Endothelial cell of umbilical vein (primary cell): ENCODE results near the gene HDAC4.

Experiments
- EZH2 ChIP-seq: IDR thresholded peaks from 2 replicates; pipeline ENCODE4 v1.6.1; 2012; ENCODE audit warnings: borderline replicate concordance, low read depth, mild to moderate bottlenecking, moderate library complexity, low read length, inconsistent platforms; ENCODE audit not compliant: severe bottlenecking
- FOS ChIP-seq: IDR thresholded peaks from 2 replicates; pipeline ENCODE4 v1.6.1; 2011; ENCODE audit warnings: mild to moderate bottlenecking, low read length, moderate library complexity, borderline replicate concordance; ENCODE audit not compliant: insufficient read depth
- GATA2 ChIP-seq: IDR thresholded peaks from 2 replicates; pipeline ENCODE4 v1.7.0; 2011; ENCODE audit warnings: low read depth, mild to moderate bottlenecking, moderate library complexity, mixed read lengths, low read length; ENCODE audit not compliant: insufficient read length, insufficient read depth
- JUN ChIP-seq: IDR thresholded peaks from 2 replicates; pipeline ENCODE4 v1.6.1; 2011; ENCODE audit warnings: borderline replicate concordance, low read depth; ENCODE audit not compliant: insufficient read length, insufficient read depth
- MAX ChIP-seq: IDR thresholded peaks from 2 replicates; pipeline ENCODE4 v1.6.1; 2011; ENCODE audit not compliant: insufficient read depth, insufficient read length
- MYC ChIP-seq: IDR thresholded peaks from one replicate; pipeline ENCODE4 v1.6.1; 2011; ENCODE audit warnings: mild to moderate bottlenecking, low read depth, low read length
- POLR2A ChIP-seq: IDR thresholded peaks from 2 replicates; pipeline ENCODE4 v1.6.1; 2012; ENCODE audit warnings: low read depth, mild to moderate bottlenecking, control low read depth, low read length
- POLR2AphosphoS5 ChIP-seq: IDR thresholded peaks from 2 replicates; pipeline ENCODE4 v1.6.1; 2012; ENCODE audit warnings: low read depth, mild to moderate bottlenecking, control low read depth, low read length, moderate library complexity; ENCODE audit not compliant: insufficient read depth
- TF ChIP-seq, protein P1 (sequence below), 2 donors: IDR thresholded peaks; 1 replicate in 1 of 2; 2 replicates in 1 of 2; pipeline ENCODE4 v1.5.1; 2011; ENCODE audit warnings: low read length in 2 of 2, mild to moderate bottlenecking in 2 of 2, moderate library complexity in 2 of 2, control low read depth in 1 of 2, inconsistent platforms in 1 of 2, low read depth in 1 of 2; ENCODE audit not compliant: insufficient read depth in 1 of 2; ENCODE audit errors: extremely low read depth in 1 of 2

DNA sequence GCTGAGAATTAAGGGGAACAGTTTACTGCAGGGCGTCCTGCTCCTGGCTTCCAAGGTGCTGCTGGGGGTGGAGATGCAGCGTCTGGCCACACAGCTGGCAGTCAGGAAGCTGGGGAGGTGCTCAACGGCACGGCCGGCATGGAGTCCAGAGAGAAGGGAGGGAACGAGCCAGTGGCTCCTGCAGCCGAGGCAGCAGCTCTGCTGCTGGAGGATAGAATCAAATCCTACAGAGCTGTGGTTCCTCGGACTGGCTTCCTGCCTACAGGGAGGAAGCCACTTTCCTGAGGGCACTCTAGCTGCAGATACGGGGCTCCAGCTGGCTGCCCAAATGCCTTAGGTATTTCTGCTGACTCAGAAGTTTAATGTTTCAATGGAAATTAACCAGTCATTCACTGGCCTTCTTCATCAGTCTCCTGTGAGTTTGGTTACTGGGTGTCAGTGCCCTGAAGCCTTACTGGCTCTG is 286.7 kb downstream of the HDAC4 start:
- no peak for TF ChIP-seq MAX
- TF ChIP-seq POLR2A, result no peak
- TF ChIP-seq JUN, result no peak
- no peak for TF ChIP-seq EZH2
- TF ChIP-seq, protein P1, sequence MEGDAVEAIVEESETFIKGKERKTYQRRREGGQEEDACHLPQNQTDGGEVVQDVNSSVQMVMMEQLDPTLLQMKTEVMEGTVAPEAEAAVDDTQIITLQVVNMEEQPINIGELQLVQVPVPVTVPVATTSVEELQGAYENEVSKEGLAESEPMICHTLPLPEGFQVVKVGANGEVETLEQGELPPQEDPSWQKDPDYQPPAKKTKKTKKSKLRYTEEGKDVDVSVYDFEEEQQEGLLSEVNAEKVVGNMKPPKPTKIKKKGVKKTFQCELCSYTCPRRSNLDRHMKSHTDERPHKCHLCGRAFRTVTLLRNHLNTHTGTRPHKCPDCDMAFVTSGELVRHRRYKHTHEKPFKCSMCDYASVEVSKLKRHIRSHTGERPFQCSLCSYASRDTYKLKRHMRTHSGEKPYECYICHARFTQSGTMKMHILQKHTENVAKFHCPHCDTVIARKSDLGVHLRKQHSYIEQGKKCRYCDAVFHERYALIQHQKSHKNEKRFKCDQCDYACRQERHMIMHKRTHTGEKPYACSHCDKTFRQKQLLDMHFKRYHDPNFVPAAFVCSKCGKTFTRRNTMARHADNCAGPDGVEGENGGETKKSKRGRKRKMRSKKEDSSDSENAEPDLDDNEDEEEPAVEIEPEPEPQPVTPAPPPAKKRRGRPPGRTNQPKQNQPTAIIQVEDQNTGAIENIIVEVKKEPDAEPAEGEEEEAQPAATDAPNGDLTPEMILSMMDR (IDR thresholded peaks at IDR 0.05; ENCODE audit: extremely low read depth in 1 of 2, insufficient read depth in 1 of 2, low read depth in 1 of 2, low read length in 2 of 2), result no peak
- TF ChIP-seq POLR2AphosphoS5, result no peak
- no peak for TF ChIP-seq MYC
- no peak for TF ChIP-seq GATA2
- TF ChIP-seq FOS, result no peak
